H9 (cell line): Measurements from ENCODE around the gene COMTD1. TPM values are rescaled to one million over a fixed set of nuclear protein-coding genes. Genes with fewer than 3 reads are reported as not detected.

Source experiments
- DNase-seq: peaks from one replicate; pipeline ENCODE4 v3.0.0-alpha.2; 2017
- H2AFZ ChIP-seq: one replicate; pipeline ENCODE4 v1.6.1; 2013; ENCODE audit warnings: mild to moderate bottlenecking, low read length, control low read depth, moderate library complexity
- H2AK5ac ChIP-seq: 2 replicates; pipeline ENCODE4 v1.6.1; 2013; ENCODE audit warnings: low read length, control low read depth, mixed read lengths; ENCODE audit not compliant: insufficient read length
- H2BK120ac ChIP-seq: one replicate; pipeline ENCODE4 v1.6.1; 2013; ENCODE audit warnings: low read depth, mild to moderate bottlenecking, low read length, control low read depth, inconsistent platforms; ENCODE audit not compliant: poor library complexity, severe bottlenecking
- H2BK12ac ChIP-seq: 2 replicates; pipeline ENCODE4 v1.6.1; 2013; ENCODE audit warnings: low read length, control low read depth, mixed read lengths, low read depth; ENCODE audit not compliant: insufficient read length
- H2BK15ac ChIP-seq: 2 replicates; pipeline ENCODE4 v1.6.1; 2013; ENCODE audit warnings: low read depth, low read length, control low read depth
- H2BK20ac ChIP-seq: one replicate; pipeline ENCODE4 v1.6.1; 2013; ENCODE audit warnings: low read depth, mild to moderate bottlenecking, low read length, control low read depth, inconsistent platforms; ENCODE audit not compliant: poor library complexity, severe bottlenecking
- H2BK5ac ChIP-seq: 2 replicates; pipeline ENCODE4 v1.6.1; 2013; ENCODE audit warnings: low read length, control low read depth, mixed read lengths; ENCODE audit not compliant: insufficient read length
- H3K14ac ChIP-seq: 2 replicates; pipeline ENCODE4 v1.6.1; 2013; ENCODE audit warnings: low read length, control low read depth; ENCODE audit not compliant: insufficient read depth
- H3K18ac ChIP-seq: 2 replicates; pipeline ENCODE4 v1.6.1; 2013; ENCODE audit warnings: low read depth, mild to moderate bottlenecking, mixed read lengths, low read length, control low read depth; ENCODE audit not compliant: insufficient read length
- H3K23ac ChIP-seq: 2 replicates; pipeline ENCODE4 v1.6.1; 2013; ENCODE audit warnings: low read length, control low read depth, mixed read lengths, low read depth; ENCODE audit not compliant: insufficient read length
- H3K23me2 ChIP-seq: 2 replicates; pipeline ENCODE4 v1.6.1; 2013; ENCODE audit warnings: low read depth, mild to moderate bottlenecking, mixed read lengths, low read length, control low read depth; ENCODE audit not compliant: insufficient read length, poor library complexity, severe bottlenecking
- H3K27ac ChIP-seq: 2 replicates; pipeline ENCODE4 v1.5.1; 2013; ENCODE audit warnings: low read length, control low read depth, mixed read lengths, low read depth; ENCODE audit not compliant: insufficient read length
- H3K27me3 ChIP-seq: 2 replicates; pipeline ENCODE4 v1.6.1; 2013; ENCODE audit warnings: low read length, control low read depth, inconsistent platforms; ENCODE audit not compliant: insufficient read depth
- H3K4ac ChIP-seq: 2 replicates; pipeline ENCODE4 v1.6.1; 2013; ENCODE audit warnings: low read depth, mild to moderate bottlenecking, control low read depth, inconsistent platforms, low read length, moderate library complexity
- H3K4me1 ChIP-seq: 2 replicates; pipeline ENCODE4 v1.6.1; 2013; ENCODE audit warnings: low read length, control low read depth, inconsistent platforms; ENCODE audit not compliant: insufficient read depth
- H3K4me2 ChIP-seq: 2 replicates; pipeline ENCODE4 v1.6.1; 2013; ENCODE audit warnings: low read length, control low read depth, mixed read lengths; ENCODE audit not compliant: insufficient read length, insufficient read depth
- H3K56ac ChIP-seq: 2 replicates; pipeline ENCODE4 v1.6.1; 2013; ENCODE audit warnings: low read depth, mild to moderate bottlenecking, mixed read lengths, low read length, control low read depth; ENCODE audit not compliant: insufficient read length
- H3K79me1 ChIP-seq: 2 replicates; pipeline ENCODE4 v1.6.1; 2013; ENCODE audit warnings: low read depth, mild to moderate bottlenecking, moderate library complexity, low read length, control low read depth, inconsistent platforms; ENCODE audit not compliant: insufficient read depth, poor library complexity, severe bottlenecking
- H3K79me2 ChIP-seq: 2 replicates; pipeline ENCODE4 v1.6.1; 2013; ENCODE audit warnings: low read length, control low read depth, inconsistent platforms; ENCODE audit not compliant: insufficient read depth
- H3K9ac ChIP-seq: 2 replicates; pipeline ENCODE4 v1.6.1; 2013; ENCODE audit warnings: low read length, control low read depth, mixed read lengths; ENCODE audit not compliant: insufficient read length; ENCODE audit errors: extremely low read depth
- H3K9me3 ChIP-seq: one replicate; pipeline ENCODE4 v1.6.1; 2013; ENCODE audit warnings: low read depth, low read length, inconsistent platforms; ENCODE audit not compliant: control insufficient read depth
- H3T11ph ChIP-seq: one replicate; pipeline ENCODE4 v1.6.1; 2013; ENCODE audit warnings: mild to moderate bottlenecking, low read length, control low read depth, inconsistent platforms
- H4K20me1 ChIP-seq: one replicate; pipeline ENCODE4 v1.6.1; 2013; ENCODE audit not compliant: control insufficient read depth, insufficient read length, insufficient read depth
- H4K5ac ChIP-seq: 2 replicates; pipeline ENCODE4 v1.6.1; 2013; ENCODE audit warnings: low read depth, mild to moderate bottlenecking, mixed read lengths, low read length, control low read depth; ENCODE audit not compliant: insufficient read length
- H4K8ac ChIP-seq: replicated peaks from 2 replicates; pipeline ENCODE4 v1.6.1; 2013; ENCODE audit warnings: low read length, control low read depth, mixed read lengths, low read depth; ENCODE audit not compliant: insufficient read length
- H4K91ac ChIP-seq: 2 replicates; pipeline ENCODE4 v1.6.1; 2013; ENCODE audit warnings: low read depth, mild to moderate bottlenecking, moderate library complexity, mixed read lengths, low read length, control low read depth; ENCODE audit not compliant: insufficient read length
- H3K27ac Mint-ChIP-seq, 3 experiments: 2 replicates in 2 of 3; 3 replicates in 1 of 3; pipeline ENCODE4 v1.8.0; 2020 to 2021; ENCODE audit warnings: mixed read lengths in 3 of 3, mild to moderate bottlenecking in 1 of 3, moderate library complexity in 1 of 3
- H3K27me3 Mint-ChIP-seq: 2 replicates; pipeline ENCODE4 v1.8.0; 2021; ENCODE audit warnings: low read depth, mild to moderate bottlenecking, moderate library complexity, mixed read lengths
- H3K36me3 Mint-ChIP-seq, 3 experiments: 2 replicates in 2 of 3; 3 replicates in 1 of 3; pipeline ENCODE4 v1.8.0; 2020 to 2021; ENCODE audit warnings: low read depth in 3 of 3, mixed read lengths in 3 of 3; ENCODE audit not compliant: insufficient read depth in 1 of 3
- H3K4me1 Mint-ChIP-seq, 2 experiments: 2 replicates each; pipeline ENCODE4 v1.8.0; 2020; ENCODE audit warnings: mixed read lengths in 2 of 2
- H3K4me3 Mint-ChIP-seq, 2 experiments: 2 replicates in 1 of 2; 3 replicates in 1 of 2; pipeline ENCODE4 v1.8.0; 2020 to 2021; ENCODE audit warnings: mild to moderate bottlenecking in 2 of 2, mixed read lengths in 2 of 2, moderate library complexity in 1 of 2
- H3K9me3 Mint-ChIP-seq, 2 experiments: 2 replicates in 1 of 2; 3 replicates in 1 of 2; pipeline ENCODE4 v1.8.0; 2020; ENCODE audit warnings: mild to moderate bottlenecking in 2 of 2, mixed read lengths in 2 of 2, moderate library complexity in 1 of 2
- CTCF ChIP-seq: fragments of 200-600 bp; sonication (generic); conservative IDR thresholded peaks from 3 replicates; pipeline ENCODE4 v1.8.0; 2021; ENCODE audit warnings: antibody characterized with exemption, mild to moderate bottlenecking
- WGBS: extraction: QIAGEN DNeasy Blood & Tissue Kit; methylation state at CpG from one replicate; pipeline ENCODE4 v1.1.7; 2013; ENCODE audit warnings: missing lambda C conversion rate, low lambda C conversion rate, mixed read lengths; ENCODE audit not compliant: insufficient read length; ENCODE audit errors: extremely low coverage; 5-methylcytosine and 5-hydroxymethylcytosine counted together
- total RNA-seq: library from RNA; stranded (reverse); gene quantifications from 2 replicates; pipeline ENCODE4 v1.2.1, GENCODE V29; 2021

COMTD1 gene
- total RNA-seq, 1 experiment from 2014 or later: 28.3 TPM

DNA sequence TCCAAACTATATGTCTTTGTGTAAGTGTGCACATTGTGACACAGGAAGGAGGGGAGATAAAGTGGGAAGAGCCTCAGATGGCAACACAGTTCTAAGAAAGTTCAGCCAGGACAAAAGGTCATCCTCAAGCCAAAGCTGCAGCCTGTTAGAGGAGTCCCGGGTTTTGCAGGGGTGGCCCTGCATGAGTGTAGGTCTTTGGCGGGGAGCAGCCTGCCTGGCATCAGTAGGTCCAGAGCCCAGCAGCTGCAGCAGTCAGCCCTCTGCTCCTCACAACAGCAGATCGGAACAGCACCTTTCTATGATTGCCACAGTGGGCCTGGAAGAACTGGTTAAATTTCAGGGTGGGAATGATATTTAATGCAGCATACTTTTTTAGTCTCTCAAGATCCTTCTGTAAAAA, 38.7 kb downstream of the COMTD1 start:
- Histone ChIP-seq H3K56ac (no peak overlapping the region), H3T11ph (no peak overlapping the region), H2BK12ac (no peak overlapping the region), H3K18ac (no peak overlapping the region), H2BK20ac (no peak overlapping the region), H3K79me1 (no peaks in the 10 kb centered on the region), H3K9ac (no peak overlapping the region), H4K20me1 (no peaks in the 10 kb centered on the region), H2AK5ac (no peak overlapping the region), H3K27me3 (no peaks in the 10 kb centered on the region), H3K23me2 (no peaks in the 10 kb centered on the region), H2AFZ (no peak overlapping the region), H4K91ac (no peak overlapping the region), H2BK5ac (no peak overlapping the region), H4K8ac (no peak overlapping the region), H4K5ac (no peak overlapping the region), H3K14ac (no peak overlapping the region), H3K79me2 (no peaks in the 10 kb centered on the region), H3K23ac (no peak overlapping the region), H3K9me3 (no peaks in the 10 kb centered on the region), H3K4me1 (no peaks in the 10 kb centered on the region), H2BK15ac (no peak overlapping the region), H3K4ac (no peak overlapping the region), H2BK120ac (no peak overlapping the region), H3K27ac (no peak overlapping the region), H3K4me2 (no peak overlapping the region)
- no peak for TF ChIP-seq CTCF
- no peak overlapping the region; a peak in 1 of 7 replicates for H3K27ac Mint-ChIP-seq
- H3K4me1 Mint-ChIP-seq: peaks cover 0 to 1% of the 10 kb centered on the region in 2 experiments; a peak in 1 of 4 replicates
- no peak overlapping the region for H3K4me3 Mint-ChIP-seq
- no CpG with 5 or more reads among the region's 3 CpGs for WGBS
- H3K36me3 Mint-ChIP-seq: no peaks in the 10 kb centered on the region; a peak in 1 of 7 replicates
- H3K27me3 Mint-ChIP-seq: no peaks in the 10 kb centered on the region
- no peaks in the 10 kb centered on the region for H3K9me3 Mint-ChIP-seq
- no peak for DNase-seq
